ENCODE results near the gene AFF1.

AFF1 gene

GRCh38 chr4:87120411-87121162, 185.8 kb downstream of the AFF1 start:
- H3K4me3 ChIP-seq (ENCODE audit: low read depth, low read length): no peak overlapping the region
- in situ Hi-C loops (cut with HindIII; ENCODE audit: low sequenced_read_pairs): loop anchor here (25.0 kb wide), 1 partner anchor 608 kb away; no protein-coding TSS in a partner anchor
- DNase-seq (ENCODE audit: low read depth): no peak
- no peak for TF ChIP-seq CTCF (IDR thresholded peaks at IDR 0.05; ENCODE audit: low read depth, low read length, missing control alignments)

DNA sequence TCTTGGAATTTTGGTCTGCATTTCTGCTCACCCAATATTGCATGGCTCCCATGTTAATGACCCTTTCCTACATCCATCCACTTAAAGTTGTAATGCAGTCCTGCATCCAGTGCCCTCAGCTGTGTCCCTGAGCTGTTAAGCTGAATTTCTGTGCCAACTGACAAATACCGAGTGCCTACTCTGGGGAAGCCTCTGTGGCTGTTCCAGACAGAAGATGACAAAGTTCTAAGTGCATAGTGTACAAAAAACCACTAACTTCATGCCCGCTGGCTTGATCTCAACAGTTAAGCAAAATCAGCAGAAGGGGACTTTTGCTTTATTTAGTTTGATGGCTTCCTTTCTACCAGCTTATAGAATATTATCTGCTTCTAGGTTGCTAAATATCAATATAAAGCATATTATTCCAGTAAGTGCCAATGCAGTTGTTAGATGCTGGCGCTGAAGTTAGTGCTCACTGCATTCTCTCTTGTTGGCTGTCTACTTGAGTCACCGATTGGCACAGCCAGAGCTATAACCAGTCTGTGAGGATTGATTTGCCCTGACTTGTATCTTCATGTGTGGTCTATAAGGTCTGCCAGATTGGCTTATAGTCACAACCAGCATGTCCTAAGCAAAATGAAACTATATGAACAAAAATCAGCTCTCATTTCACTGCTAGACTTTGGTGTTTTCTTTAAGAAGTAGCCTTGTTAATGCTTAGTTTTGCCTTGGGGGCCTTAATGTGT, 186.7 kb downstream of the AFF1 start:
- DNase-seq (ENCODE audit: low read depth): no peak
- TF ChIP-seq CTCF (IDR thresholded peaks at IDR 0.05; ENCODE audit: low read depth, low read length, missing control alignments): no peak
- H3K4me3 ChIP-seq (ENCODE audit: low read depth, low read length): no peak overlapping the region
- in situ Hi-C loops (cut with HindIII; ENCODE audit: low sequenced_read_pairs): loop anchor here (25.0 kb wide), 1 partner anchor 609 kb away; no protein-coding TSS in a partner anchor

GRCh38 chr4:87122252-87122651, 187.4 kb downstream of the AFF1 start:
- no peak for TF ChIP-seq CTCF (IDR thresholded peaks at IDR 0.05; ENCODE audit: low read depth, low read length, missing control alignments)

GRCh38 chr4:87126056-87126455, 191.2 kb downstream of the AFF1 start:
- in situ Hi-C loops (cut with HindIII; ENCODE audit: low sequenced_read_pairs): no loop called here
- TF ChIP-seq CTCF (IDR thresholded peaks at IDR 0.05; ENCODE audit: low read depth, low read length, missing control alignments): no peak

More at GRCh38 chr4:87122252-87122651, 187.4 kb downstream of the AFF1 start:
- DNase-seq (ENCODE audit: low read depth): no peak
- H3K4me3 ChIP-seq (ENCODE audit: low read depth, low read length): no peak overlapping the region
- in situ Hi-C loops (cut with HindIII; ENCODE audit: low sequenced_read_pairs): loop anchor here (25.0 kb wide), 1 partner anchor 610 kb away; no protein-coding TSS in a partner anchor

DNA sequence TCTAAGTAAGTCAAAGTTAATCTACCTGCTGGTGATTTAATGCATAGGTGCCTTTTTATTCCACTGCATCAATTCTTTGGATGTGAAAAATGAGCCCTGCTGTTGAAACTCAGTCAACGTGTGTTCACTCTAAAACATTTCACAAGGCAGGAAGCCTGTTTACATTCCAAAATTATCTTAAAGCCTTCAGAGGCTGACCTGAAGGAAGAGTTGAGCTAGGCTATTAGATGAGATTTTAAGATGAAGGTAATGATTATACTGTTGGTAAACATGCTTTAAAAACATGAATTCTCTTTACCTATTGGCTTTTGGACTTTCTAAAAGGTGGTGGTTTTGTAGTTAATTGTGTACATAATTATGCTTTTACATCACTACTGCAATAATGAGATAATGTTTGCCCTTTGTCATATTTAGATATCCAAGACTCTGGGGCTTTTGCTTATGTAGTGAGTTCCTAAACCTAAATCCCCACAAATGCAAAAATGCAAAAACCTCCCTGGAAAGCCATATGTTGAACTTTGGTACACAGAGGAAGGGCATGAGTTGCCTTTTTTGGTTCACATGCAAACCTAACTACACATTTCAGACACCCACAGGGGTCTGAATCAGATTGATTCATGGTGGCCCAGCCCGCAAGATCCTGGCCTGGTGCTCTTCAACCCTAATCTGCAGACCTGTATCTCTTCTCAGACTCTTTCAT, 193.3 kb downstream of the AFF1 start:
- no peak for DNase-seq (ENCODE audit: low read depth)
- no peak for TF ChIP-seq CTCF (IDR thresholded peaks at IDR 0.05; ENCODE audit: low read depth, low read length, missing control alignments)
- in situ Hi-C loops (cut with HindIII; ENCODE audit: low sequenced_read_pairs): no loop called here
- no peak overlapping the region for H3K4me3 ChIP-seq (ENCODE audit: low read depth, low read length)

More at GRCh38 chr4:87126056-87126455, 191.2 kb downstream of the AFF1 start:
- no peak for DNase-seq (ENCODE audit: low read depth)
- no peak overlapping the region for H3K4me3 ChIP-seq (ENCODE audit: low read depth, low read length)

- in situ Hi-C loops (cut with HindIII; ENCODE audit: low sequenced_read_pairs): no loop called here
- H3K4me3 ChIP-seq (ENCODE audit: low read depth, low read length): no peak overlapping the region
- no peak for TF ChIP-seq CTCF (IDR thresholded peaks at IDR 0.05; ENCODE audit: low read depth, low read length, missing control alignments)
- no peak for DNase-seq (ENCODE audit: low read depth)
Measured at GRCh38 chr4:87129681-87130080, 194.9 kb downstream of the AFF1 start.

Data from astrocyte of the cerebellum (primary cell).